ENCODE measurements around the gene CLCN7. TPM values are rescaled to one million over a fixed set of nuclear protein-coding genes. Genes with fewer than 3 reads are reported as not detected.

The CLCN7 gene, protein sequence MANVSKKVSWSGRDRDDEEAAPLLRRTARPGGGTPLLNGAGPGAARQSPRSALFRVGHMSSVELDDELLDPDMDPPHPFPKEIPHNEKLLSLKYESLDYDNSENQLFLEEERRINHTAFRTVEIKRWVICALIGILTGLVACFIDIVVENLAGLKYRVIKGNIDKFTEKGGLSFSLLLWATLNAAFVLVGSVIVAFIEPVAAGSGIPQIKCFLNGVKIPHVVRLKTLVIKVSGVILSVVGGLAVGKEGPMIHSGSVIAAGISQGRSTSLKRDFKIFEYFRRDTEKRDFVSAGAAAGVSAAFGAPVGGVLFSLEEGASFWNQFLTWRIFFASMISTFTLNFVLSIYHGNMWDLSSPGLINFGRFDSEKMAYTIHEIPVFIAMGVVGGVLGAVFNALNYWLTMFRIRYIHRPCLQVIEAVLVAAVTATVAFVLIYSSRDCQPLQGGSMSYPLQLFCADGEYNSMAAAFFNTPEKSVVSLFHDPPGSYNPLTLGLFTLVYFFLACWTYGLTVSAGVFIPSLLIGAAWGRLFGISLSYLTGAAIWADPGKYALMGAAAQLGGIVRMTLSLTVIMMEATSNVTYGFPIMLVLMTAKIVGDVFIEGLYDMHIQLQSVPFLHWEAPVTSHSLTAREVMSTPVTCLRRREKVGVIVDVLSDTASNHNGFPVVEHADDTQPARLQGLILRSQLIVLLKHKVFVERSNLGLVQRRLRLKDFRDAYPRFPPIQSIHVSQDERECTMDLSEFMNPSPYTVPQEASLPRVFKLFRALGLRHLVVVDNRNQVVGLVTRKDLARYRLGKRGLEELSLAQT
- polyA plus RNA-seq (ENCODE audit: insufficient read length in 4 of 4): 10 to 100 TPM; 36.8 to 78.5 (median 54.4) TPM

DNA sequence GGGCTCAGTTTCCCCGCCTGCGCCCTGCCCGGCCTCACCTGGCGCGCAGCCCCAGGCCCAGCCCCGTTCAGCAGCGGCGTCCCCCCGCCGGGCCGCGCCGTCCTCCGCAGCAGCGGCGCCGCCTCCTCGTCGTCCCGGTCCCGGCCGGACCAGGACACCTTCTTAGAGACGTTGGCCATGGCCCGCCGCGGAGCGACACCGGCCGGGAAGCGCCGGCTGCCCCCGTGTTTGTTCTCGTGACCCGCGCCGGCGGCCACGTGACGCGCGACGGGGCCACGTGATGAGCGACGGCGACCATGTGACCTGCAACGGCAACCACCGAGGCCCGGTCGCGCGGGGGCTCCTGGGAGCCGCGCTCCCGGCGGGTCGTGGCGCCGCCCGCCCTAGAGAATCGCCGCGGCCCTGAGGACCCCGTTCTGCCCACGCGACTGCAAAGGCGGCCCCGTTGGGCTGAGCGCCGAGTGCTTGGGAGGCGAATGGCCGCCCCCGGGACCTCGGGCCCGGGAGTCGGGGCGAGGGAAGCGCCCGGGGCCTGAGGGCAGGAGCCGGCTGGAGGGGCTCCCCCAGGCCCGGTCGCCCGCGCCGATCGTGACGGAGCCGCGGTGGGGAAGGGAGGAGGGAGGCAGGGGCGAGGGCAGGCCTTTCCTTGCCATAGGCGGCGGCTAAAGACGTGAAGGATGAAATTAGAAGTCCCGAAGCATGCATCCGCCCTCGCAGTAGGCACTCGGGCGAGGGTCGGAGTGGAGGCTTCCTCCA lies at the start of gene CLCN7:
TSS of gene CLCN7 (minus strand) at position 233 of the 756 bp plus-strand sequence. CDS start at position 179, 54 bp downstream.
- peak; percentile 17 to 70 (median 58) for DNase-seq (ENCODE audit: low read depth in 4 of 4, low spot score in 2 of 4)

GRCh38 chr16:1524366-1524765 lies 49.5 kb upstream of the CLCN7 start:
- no peak for DNase-seq (ENCODE audit: low read depth in 4 of 4, low spot score in 2 of 4)

GRCh38 chr16:1523581-1524245 lies 48.9 kb upstream of the CLCN7 start:
- DNase-seq (ENCODE audit: low read depth in 4 of 4, low spot score in 2 of 4): no peak

- no peak for DNase-seq (ENCODE audit: low read depth in 4 of 4, low spot score in 2 of 4)
Measured at GRCh38 chr16:1520461-1520860, 45.6 kb upstream of the CLCN7 start.

DNA sequence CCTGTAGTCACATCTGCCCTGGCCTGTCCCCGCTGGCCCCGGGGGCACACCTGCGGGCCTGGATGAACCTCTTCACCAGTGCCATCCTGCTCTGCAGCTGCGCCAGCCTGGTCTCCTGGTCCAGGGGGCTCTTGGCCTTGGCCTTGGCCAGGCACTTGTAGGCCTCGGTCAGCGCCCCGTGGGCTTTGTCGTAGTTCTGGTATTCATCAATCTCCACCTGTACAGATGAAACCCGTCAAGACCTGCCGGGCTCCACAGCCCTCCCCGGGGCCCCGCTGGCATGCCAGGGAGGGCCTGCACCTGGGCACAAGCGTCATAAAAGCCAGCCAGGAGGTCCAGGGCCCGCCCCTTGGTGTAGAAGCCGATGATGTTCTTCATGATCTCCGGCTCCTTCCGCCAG lies 45.0 kb upstream of the CLCN7 start:
- DNase-seq (ENCODE audit: low read depth in 4 of 4, low spot score in 2 of 4): no peak

- DNase-seq (ENCODE audit: low read depth in 4 of 4, low spot score in 2 of 4): no peak
Measured at GRCh38 chr16:1518626-1519135, 43.9 kb upstream of the CLCN7 start.

DNA sequence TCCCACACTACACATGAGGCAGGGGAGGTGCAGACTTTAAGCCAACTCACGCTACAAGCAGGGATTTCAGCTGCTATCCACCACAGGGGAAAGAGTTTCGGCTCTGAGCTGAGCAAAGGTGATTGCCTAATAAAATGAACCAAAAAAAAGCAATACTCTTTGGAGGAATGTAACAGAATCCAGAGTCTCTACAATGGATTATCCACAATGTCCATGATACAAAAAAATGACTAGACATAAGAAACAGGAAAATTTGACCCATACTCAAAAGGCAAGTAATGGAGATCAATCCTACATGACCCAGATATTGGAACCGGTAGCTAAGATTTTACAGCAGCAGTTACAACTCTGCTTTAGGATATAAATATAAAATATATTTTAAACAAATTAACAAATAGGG lies 39.7 kb upstream of the CLCN7 start:
- DNase-seq (ENCODE audit: low read depth in 4 of 4, low spot score in 2 of 4): no peak

- no peak for DNase-seq (ENCODE audit: low read depth in 4 of 4, low spot score in 2 of 4)
Measured at GRCh38 chr16:1512774-1513173, 37.9 kb upstream of the CLCN7 start.

DNA sequence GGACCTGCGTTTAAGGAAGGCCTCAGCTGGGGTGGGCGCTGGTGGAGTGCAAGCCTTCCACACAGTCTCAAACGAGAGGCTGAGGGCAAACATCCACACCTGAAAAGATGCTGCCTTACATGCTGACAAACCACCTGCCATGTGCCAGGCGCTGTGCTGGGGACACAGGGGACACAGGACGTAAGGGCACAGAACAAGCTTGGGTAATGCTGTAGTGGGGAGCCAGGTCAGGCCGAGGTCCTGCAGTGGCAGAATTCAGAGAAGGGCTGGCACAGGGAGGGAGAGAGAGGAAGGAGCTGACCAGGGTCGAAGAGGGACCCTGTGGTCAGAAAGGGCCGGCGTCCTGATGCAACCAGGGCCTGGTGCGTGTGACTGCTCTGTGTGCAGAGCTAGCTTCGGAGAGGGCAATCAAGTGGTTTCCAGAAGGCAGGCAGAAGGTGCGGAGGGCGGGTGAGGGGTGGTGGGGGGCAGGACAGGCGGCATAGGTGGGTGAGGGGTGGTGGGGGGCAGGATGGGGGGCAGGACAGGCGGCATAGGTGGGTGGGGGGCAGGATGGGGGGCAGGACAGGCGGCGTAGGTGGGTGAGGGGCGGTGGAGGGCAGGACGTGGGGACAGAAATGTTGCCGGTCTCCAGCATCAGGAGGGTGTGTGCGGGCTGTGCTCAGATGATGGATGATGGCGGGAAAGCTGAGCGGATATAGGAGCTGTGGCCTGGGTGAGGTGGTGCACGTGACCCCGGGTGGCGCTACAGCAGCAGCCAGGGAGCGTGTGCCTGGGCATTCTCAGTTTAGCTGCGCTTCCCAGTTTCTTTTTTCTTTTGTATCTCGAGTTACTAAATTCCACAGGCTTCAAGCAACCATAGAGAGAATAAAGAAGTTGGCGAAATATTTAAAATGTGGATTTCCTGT lies 37.1 kb upstream of the CLCN7 start:
- DNase-seq (ENCODE audit: low read depth in 4 of 4, low spot score in 2 of 4): no peak

DNA sequence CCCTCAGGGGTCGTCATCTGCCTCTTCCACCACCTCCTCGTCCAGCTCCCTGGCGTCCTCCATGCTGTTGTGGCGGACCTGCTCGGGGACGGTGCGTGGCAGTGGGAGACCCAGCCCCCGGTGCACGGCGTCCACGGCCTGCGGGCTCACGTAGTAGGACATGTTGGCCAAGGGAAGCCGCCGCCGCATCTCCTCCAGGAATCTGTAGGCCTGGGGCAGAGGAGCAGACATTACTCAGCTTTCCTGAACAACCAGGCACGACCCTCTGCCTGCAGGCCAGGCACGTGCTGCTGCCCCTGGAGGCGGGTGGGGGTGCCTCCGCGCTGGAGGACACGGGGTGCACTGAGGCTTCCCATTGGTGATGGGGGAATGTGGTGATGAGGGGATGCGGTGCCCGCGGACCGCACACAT lies 36.1 kb upstream of the CLCN7 start:
- no peak for DNase-seq (ENCODE audit: low read depth in 4 of 4, low spot score in 2 of 4)

GRCh38 chr16:1510272-1510671 lies 35.4 kb upstream of the CLCN7 start:
- DNase-seq (ENCODE audit: low read depth in 4 of 4, low spot score in 2 of 4): no peak

- no peak for DNase-seq (ENCODE audit: low read depth in 4 of 4, low spot score in 2 of 4)
Measured at GRCh38 chr16:1509307-1510221, 34.7 kb upstream of the CLCN7 start.

DNA sequence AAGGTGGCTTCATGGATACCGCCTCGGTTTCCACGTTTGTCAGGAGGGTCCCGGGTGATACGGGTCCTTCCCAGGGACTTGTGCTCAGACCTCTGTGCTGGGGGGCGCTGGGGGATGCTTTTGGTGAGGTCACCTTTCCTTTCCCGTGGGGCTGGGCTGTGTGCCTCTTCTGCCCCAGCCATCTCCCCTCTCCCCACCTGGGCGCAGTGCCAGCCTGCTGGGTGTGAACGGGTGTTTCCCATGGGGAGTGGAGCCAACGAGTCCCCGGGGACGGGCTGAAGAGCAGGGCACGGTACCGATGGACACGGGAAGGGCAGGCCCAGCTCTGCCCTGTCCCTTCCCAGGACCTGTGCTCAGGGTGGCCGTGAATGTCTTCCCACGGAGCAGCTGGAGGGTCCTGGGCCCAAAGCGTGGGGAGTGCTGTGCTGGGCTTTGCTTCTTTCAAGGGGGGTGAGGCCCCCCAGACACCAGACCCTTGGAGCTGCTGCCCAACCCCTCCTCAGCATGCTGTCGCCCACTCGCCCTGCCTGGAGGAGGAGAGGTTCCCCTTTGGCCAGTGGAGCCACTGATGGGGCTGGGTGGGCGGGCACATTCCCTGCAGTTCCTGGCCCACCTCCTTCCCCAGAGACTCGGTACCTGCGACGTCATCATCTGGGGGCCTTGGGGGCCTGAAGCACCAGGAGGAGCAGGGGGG lies 33.8 kb upstream of the CLCN7 start:
- DNase-seq (ENCODE audit: low read depth in 4 of 4, low spot score in 2 of 4): no peak

DNA sequence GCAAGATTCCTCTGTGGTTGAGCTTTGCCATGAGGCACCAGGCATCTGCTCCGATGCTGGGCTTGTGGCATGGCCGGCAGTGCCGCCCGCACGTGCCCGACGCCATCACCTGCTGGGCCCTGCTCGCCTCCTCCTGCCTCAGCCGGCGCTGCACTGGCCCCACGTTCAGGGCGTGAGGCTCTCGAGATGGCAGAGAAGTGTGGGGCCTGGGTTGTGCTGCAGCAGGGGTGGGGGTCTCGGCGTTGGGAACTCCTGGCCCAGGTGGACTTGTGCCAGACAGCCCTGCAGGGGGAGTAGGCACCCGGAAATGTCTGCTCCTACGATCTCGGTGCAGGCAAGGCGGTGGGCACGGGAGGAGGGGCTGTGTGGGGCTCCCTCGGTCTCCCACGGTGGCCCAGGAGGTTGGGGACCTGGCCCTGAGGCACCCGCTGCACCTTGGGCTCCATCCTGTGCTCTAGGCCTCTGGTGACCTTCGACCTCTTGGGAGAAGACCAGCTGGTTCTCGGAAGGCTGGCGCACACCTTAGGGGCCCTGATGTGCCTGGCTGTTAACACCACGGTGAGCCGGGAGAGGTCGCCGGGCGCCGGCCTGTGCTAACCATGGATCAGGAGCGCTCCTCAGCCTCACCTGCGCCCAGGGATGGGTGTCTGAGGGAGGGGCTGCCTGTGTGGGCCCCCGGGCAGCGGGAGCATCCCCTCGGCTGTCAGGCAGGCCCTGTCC lies 31.8 kb upstream of the CLCN7 start:
- no peak for DNase-seq (ENCODE audit: low read depth in 4 of 4, low spot score in 2 of 4)

DNA sequence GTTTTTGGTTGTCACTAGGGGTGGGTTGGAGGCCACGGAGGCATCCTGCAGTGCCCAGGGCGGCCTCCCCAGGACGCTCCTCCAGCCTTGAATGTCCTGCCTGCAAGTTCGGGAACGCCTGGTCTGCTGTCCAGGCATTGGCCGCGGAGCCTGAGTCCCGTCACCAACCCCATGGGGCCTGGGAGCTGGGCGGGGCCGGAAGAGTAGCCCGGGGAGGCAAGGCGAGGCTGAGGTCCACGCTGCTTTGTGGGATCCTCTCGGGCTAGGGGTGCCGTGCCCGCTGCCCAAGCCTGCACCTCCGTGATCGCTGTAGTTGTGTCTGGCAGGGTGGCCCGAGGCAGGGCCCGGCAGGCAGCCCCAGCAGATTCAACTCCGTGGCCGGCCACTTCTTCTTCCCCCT lies 31.1 kb upstream of the CLCN7 start:
- no peak for DNase-seq (ENCODE audit: low read depth in 4 of 4, low spot score in 2 of 4)

- DNase-seq (ENCODE audit: low read depth in 4 of 4, low spot score in 2 of 4): no peak
Measured at GRCh38 chr16:1505073-1505844, 30.4 kb upstream of the CLCN7 start.

All from left renal cortex interstitium (tissue), 4 donors.